8988T (cell line): ENCODE results near the gene SUPT3H.

Experiments
- DNase-seq: peaks from one replicate; pipeline ENCODE4 v3.0.0; 2011

Gene SUPT3H

DNA sequence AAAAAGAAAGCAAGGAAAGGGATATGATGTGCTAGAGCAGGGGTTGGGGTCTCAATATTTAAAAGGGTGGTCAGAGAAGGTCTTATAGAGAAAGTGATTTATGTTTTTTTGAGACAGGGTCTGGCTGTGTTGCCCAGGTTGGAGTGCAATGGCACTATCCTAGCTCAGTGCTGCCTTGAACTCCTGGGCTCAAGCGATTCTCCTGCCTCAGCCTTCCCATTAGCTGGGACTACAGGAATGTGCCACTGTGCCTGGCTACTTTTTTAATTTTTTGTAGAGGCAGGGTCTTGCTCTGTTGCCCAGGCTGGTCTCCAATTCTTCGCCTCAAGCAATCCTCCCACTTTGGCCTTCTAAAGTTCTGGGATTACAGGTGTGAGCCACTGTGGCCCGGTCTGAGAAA lies 557.0 kb downstream of the SUPT3H start:
- no peak for DNase-seq

DNA sequence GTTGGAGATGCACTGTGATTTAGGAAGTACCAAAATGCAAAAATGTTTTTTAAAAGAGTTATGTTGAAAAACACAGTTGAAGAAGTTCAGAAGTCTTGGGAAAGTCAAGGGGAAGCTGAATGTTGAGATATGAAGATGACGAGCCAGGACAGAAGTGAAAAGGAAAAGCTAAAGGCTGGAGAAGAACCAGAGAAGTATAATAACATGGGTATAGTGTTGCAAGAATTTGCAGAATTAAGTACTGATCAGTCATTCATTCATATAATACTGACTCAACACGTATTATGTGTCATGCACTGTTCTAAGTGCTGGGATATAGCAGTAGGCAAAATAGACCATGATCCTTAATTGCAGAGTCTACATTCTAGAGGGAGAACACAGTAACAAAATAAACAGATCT lies 557.4 kb downstream of the SUPT3H start:
- DNase-seq: no peak

DNA sequence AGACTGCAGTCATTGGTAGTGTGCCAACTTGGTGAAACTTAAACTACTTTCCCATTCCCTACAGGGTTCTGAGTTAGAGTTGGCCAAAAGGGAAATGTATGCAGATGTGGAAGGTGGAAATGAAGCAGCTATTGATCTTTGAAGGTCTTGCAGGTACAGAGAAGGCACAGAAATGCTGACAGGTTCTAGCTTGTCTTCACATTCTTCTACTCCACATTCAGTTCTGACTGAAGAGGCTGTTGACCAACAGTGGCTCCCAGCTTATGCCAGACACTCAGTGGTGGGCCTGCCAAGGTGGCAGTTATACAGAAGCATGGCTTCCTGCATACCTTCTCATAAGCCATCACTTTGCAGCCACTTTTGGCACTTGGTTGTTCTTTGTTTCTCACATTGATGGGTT lies 566.3 kb downstream of the SUPT3H start:
- no peak for DNase-seq

DNA sequence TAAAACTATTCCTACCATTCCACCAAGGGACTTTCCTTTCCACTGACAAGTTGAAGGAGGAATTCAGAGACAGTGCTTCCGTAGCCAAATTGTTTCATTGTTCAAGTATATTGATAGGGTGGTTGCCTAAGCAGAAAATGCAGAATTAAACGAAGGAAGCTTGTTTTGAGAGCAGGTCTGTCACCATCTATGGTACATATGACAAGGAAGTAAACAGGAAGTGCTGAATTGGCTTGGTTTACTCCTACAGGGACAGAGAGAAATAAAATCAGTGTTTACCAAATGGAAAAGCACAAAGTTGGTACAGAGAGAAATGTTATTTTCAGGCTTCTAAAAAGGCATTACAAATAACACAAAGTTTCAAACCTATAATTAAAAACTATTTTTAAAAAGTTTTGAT lies 568.5 kb downstream of the SUPT3H start:
- DNase-seq: no peak

DNA sequence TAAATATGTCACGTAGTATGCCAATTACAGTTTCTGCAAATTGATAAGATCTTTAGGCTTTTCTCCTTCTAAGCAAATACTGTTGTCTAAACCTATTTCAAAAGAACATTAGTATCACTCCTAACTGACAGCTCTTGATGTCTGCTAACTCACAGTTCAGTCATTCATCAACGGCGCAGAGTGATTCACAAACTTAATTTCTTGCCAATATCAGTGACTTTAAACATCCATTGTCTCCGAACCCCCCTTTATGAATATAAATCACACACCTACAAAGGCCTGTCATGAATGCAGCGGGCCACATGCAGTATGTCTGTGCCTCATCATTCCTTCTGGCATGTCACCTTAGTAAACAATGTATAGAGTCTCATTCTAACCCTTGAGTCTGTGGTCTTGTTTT lies 569.6 kb downstream of the SUPT3H start:
- DNase-seq: no peak

DNA sequence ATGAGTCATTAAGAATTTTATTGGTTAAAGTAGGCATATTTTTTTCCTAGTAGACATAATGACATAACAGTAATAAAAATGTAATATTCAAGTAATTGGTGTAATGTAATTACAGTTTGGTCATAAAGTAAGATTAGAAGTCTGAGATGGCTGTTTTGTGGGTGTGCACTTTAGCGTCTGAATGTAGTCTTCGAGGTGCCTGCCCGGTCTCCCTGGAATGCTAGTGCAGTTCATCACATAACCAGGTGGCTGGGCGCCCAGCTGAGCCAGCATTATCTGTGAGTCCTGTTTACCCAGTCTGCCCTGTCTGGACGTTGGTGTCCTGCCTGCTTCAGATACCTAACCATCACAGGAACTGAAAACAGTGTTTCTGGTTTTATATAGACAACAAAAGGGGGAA lies 571.1 kb downstream of the SUPT3H start:
- DNase-seq: no peak

DNA sequence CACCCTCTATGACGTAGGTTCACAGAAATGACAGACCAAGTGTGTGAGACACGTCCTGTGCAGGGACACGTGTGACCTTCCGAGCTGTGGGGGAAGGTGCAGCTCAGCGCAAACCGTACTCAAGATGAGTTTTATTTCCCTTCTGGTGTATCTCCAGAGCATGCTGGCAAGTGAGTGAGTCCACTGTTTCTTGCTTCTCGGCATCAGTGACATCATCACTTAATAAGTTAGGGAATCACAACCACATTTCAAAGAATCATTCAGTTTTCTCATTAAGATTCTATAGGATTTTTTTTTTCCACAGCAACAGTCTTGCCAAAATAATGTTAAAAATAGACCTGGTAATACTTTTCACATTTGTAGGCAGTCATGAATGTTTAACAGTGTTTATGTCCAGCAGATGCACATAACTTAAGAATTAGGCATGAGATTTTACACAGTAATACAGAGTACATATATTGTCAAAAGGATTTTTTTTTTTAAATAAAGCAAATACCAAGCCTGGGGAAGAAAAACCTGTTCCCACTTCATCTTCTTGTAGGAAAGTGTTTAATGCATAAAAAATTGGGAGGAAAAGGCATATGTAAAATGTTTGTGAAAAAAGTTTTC lies 572.4 kb downstream of the SUPT3H start:
- DNase-seq: no peak

DNA sequence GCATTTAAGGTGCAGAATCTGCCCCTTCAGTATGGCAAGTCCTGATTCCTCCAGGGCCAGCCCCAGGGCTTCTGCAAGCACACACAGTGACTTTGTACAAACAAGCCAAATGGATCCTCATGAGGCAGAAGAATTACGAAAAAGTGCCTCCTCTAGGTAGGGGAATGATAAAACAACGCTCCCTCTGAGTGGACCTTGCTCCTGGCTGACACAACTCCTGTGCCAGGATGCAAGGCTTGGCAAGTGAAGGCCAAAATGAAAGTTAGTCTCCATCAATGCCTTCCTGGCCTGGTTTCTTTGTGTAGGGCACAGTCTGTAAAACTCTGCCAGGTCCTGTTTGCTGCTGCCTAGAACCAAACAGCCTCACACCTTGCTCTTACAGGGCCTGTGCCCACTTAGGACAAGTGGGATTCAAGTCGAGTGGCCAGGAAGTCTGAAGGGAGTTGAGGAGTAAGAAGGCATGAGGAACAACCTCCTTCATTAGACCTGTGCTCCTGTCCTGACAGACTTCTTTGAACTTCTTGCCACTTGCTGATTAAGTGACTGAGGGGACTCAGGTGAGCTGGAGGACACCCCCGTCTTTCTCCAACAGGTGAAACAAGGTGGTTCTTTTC lies 573.1 kb downstream of the SUPT3H start:
- no peak for DNase-seq

DNA sequence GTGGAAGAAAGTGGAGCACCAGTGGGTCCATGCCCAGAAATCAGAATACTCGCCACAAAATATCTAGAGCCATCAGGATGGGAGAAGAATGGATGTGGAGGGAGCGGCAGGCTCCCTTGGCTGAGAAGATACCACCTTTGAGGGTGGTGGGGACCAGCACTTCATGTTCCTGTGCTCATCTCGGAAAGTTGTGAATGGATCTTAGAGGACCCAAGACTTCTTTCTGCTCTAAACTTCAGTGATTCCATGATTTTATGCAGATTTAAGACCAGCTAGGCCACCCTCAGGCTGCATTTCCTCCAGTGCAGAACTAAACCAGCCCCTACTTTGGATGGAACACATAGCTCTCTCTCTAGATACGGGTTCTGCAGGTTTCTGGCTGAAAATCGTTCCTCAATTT lies 573.7 kb downstream of the SUPT3H start:
- no peak for DNase-seq

DNA sequence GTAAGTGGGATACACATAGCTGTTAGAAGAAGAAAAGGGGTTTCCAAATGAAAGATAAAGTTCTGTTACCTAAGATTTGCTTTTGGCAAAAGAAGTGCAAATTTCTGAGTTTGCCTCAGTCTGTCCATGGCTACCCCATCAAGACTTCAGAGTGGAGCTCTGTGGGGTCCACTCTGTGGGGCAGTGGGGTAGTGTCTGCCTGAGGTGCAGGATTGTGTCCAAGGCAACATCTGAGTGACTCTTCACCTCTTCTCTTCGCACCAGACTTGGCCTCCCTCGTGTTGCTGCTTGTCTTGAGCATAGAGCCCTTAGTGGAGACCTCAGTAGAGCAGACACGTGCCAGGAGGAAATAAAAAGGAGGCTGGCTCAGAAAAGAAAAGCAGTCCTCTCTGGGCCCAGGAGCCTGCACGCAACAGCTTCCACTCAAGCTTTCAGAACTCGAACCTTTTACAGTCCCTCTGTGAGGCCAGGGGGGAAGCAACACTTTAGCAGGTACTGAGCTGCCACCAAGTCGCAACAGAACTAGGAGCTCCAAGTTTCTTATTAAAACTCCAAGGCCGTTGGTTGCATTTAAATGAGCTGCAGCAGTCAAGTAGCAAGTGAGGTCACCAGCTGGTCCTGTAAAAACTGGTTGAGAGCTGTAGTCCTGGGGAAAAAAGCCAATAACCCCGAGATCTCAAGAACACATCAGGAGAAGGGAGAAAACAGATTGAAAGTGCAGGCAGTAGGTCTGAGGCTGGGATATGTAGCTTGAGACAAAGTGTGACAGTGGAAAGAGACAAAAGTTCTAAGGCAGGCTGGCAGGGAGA lies 576.7 kb downstream of the SUPT3H start:
- DNase-seq: no peak

DNA sequence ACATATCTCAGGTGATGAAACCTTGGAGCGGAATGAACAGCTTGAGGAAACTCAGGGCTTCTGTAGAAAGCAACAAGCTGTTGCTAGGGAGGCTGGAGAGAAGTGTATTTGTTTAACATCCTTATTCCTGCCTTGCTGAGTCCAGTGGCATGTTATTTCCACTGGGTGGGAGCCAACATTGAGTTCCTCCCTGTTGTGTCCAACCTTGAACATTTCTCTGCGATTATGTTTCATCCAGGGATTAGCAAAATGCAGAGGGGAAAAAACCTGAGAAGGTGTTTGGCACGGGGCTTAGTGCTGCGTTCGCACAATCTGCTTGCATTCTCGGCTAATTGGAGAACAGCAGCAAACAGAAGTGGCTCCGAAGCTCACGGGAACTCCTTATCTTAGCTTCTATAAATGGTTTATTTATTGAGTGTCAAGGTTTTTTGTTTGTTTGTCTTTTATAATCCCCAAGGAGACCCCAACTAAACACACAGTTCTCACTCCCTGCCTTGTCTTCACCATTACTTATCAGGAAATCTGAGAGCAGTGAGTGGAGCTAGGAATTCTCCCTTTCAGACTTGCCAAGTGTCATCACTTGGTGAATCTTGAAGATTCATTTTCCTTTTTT lies 577.5 kb downstream of the SUPT3H start:
- DNase-seq: no peak

DNA sequence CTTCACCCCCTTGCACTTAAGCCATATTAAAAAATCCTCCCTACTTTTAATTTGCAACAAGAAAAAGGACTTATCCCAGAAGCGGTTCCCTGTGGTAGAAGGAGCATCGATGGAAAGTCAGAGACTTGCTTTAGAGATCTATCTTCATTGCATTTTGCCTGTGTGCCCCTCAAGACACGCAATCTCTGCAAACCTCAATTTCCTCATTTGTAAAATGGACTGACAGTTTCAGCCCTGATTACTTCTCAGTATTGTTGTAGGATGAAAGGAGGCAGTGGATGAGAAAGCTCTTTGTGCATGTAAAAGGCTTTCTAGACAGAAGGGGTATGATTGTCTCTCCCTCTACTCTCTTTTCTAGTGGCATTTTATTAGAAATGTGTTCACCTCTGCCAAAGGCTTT lies 580.0 kb downstream of the SUPT3H start:
- no peak for DNase-seq

DNA sequence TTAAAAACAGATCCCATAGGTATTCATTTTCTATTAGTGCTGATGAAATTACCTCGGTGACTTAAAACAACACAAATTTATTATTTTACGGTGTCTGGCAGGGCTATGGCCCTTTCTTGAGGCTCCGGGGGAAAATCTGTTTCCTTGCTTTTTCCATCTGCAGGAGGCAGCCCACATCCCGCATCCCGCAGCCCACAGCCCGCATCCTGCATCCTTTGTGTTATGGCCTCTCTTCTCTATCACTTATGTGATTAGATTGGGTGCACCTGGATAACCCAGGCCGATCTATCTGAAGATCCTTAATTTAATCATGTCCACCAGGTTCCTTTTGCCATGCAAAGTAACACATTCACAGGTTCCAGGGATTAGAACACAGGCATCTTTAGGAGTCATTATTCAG lies 582.4 kb downstream of the SUPT3H start:
- DNase-seq: no peak

DNA sequence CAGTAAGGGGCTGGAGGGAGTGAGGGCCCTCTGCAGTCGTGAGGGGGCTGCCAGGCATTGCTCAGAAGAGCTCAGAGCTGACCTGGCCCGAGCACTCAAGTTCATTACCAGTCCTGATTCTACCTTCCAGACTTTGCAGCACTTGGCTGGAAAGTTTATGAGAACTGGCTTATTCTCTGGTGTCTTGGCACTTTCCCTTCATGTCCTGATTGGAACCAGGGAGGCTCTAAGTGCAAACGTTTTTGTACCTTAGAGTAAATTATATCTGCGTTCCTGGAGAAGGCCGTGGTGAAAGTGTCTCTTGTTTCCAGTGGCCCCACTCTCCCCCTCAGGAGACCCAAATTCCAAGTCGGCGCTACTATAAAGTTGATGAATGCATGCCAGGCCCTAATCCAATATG lies 587.9 kb downstream of the SUPT3H start:
- DNase-seq: no peak

DNA sequence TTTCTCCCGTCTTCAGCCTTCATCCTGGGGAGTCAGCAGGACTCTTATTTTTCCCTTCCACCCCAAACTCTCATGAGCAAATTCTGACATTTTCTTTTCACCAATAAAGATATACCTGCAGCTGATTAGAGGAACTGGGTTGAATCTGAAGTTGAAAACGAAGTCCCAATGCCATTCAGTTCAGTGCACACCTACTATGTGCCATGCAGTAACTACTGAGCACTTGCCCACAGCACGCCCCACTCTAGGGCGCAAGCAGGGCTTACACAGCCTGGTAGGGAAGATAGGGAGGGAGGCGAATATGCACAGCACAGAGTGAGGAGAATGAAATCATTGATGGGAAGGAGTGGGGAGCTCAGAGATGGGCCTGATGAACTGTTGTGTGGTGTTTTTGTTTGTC lies 588.7 kb downstream of the SUPT3H start:
- no peak for DNase-seq

DNA sequence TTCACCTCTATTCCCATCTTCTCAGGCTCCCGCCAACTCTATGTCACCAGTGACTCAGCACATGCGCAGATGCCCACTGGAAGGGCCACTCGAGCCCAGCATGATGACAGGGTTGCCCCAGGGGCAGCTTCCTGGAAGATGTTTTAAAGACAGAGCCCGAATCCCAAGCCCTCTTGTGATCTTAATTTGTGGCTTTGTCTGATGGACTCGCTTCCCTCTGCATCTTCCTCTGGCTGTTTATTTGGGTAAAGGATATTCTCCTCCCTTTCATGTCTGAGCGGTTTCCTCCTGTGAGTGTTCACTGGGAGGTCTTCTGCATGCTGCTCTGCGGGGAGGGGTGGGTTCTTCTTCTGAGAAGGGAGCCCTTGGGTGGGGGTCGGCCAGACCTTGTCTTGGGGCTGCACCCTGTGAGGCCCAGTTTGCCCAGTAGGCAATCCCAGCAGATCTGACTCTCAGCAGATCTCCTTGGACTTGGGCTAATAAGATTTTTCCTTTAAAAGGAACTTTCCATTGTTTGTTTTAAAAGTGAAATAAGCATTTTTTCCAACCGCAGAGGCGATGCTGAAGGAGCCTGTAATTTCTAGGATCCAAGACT lies 589.2 kb downstream of the SUPT3H start:
- DNase-seq: no peak

DNA sequence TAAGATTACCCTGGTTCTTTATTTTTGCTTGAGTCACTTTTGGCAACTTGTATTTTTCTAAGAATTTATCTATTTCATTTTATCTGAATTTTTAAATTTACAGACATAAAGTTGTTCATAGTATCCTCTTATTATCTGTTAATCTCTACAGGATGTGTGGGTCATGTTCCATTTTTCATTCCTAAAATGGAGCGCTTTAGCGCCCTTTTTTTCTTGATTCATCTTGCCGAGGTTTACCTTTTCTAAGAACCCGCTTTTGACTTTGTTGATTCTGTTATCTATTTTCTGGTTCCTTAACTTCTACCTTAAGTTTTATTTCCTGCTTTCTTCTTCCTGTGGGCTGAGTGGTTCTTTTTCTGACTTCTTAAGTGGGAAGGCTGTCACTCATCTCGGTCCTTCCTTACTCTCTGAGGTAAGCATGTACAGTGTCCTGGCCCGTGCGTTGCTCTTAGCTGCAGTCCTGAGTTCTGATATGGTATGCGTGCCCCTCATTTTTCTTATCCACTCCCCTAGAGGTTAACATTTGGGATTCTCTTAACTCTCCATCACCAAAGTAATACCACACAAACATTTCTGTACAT lies 590.4 kb downstream of the SUPT3H start:
- DNase-seq: no peak

DNA sequence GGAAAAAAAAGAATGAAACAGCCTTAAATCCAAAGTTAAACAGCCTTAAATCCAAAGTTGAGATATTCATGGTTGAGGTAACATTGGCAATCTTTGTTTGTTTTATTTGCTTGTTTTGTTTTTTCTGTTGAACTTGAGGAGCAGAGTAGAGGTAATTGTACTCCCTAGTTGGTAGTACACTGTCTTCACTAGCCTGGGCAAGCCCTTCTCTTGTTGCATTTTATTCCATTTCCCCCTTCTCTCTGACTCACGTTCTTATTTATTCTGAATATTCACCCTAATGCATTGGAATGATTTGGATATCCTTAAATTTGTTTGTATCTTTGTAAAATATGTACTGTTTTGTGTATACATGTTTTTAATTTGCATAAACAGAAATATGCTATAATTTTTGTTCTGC lies 592.6 kb downstream of the SUPT3H start:
- no peak for DNase-seq

DNA sequence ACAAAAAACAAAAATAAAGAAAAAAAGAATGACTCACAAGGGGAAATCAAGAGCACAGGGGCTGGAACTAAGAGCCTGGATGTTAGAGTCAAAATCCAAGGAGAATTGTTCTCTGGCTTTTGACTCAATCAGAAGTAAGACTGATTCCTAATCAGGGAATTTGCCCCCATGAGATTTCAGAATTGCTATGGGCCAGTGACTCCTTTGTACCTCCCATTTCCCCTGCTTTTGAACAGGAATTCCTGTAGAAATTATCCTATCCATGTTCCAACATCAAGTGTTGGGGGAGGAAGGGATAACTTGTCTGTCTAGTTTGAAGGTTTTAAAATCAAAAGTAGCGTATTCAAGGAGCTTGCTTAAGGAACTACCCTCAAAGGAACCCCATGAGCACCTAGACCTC lies 593.5 kb downstream of the SUPT3H start:
- DNase-seq: no peak

DNA sequence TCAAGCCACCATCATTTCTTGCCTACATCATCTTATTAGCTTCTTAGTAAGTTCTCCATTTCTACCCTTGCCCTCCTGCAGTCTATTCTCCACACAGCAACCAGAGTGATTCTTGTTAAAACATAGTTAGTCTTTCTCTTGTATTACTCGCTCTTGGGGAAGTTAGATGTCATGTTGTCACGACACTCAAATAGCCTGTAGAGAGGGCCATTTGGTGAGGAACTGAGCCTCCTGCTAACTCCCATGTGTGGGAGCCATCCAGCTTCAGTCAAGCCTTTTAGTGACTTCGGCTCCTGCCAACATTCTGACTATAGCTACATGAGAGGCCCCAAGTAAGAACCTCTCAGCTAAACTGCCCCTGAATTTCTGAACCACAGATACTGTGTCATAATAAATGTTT lies 594.8 kb downstream of the SUPT3H start:
- DNase-seq: no peak

DNA sequence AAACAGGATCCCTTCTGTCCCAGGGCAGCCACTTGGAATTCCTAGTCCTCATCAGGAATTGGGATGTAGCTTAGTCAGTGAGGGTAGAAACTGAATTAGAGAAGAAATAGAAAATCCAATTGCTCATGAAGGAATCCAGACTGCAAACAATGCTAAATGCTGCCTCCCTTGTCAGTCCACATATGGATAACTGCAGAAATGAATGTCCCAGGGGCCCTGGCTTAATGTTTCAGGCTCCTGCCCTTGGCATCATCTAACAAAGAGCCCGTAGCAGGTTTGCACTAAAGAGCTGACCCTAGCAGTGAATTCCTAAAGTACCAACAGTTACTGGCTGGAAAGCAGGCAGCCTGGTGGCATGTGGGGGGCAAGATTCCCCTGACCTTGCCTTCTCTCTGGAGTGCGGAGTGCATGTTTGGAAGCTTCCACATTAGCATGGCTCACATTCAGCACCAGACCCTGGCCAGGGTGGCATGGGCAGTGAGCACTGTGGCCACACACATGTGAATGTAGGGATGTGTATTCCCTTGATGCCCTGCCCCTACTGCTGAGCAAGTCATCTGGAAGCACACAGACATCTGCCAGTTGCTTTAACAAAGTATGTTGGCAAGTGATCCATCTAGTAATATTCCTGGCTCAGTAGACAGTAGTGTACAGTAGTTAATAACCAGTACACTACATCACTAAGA lies 595.7 kb downstream of the SUPT3H start:
- no peak for DNase-seq

DNA sequence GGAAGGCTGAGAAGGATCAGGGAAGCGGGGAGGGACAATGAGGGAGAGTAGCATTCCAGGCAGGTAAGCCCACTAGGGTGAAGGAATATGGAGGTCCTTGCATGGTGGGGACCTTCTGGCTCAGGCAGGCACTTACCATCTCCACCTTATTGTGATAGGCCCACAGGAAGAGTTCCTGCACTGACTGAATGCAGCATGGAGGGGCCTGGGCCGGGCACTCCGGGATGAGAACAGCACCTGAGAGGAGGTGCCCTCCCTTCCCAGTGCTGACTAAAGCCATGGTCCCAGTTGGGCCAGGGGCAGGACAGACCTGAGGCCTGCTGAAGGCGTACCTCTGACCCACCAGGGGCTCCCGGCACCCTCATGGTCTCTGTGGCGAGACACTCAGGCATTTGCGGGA lies 597.6 kb downstream of the SUPT3H start:
- DNase-seq: no peak
